Naive thymus-derived CD4-positive, alpha-beta T cell (primary cell): ENCODE results near the gene TOP1. TPM values are rescaled to one million over a fixed set of nuclear protein-coding genes. Genes with fewer than 3 reads are reported as not detected.

Source experiments
- ATAC-seq: fragments of 150-1000 bp; cut with Tn5 transposase; 2 replicates; pipeline ENCODE4 v1.10.0; 2021; ENCODE audit warnings: mild to moderate bottlenecking, moderate library complexity
- CTCF ChIA-PET: fragments of 350-600 bp; sonication (Branson Sonifier 250); formaldehyde crosslinking; loops from one replicate; lab custom pipeline; 2021; ENCODE audit warnings: antibody characterized with exemption; lab: Charles Lee
- POLR2A ChIA-PET: fragments of 350-600 bp; sonication (Branson Sonifier 250); formaldehyde crosslinking; loops from one replicate; lab custom pipeline; 2021; ENCODE audit warnings: antibody characterized with exemption, inconsistent platforms; lab: Charles Lee
- DNase-seq, 9 donors: peaks; one replicate each; pipeline versions ENCODE4 v3.0.0 to v3.0.0-alpha.2; 2020 to 2022; ENCODE audit warnings: mixed read lengths in 1 of 9
- H3K27ac ChIP-seq: one replicate; pipeline ENCODE4 v1.7.0; 2013; ENCODE audit warnings: mild to moderate bottlenecking, low read depth, low read length, moderate library complexity
- H3K27me3 ChIP-seq, 2 donors: one replicate each; pipeline ENCODE4 v1.7.0; 2013; ENCODE audit warnings: low read length in 2 of 2, mild to moderate bottlenecking in 2 of 2, moderate library complexity in 2 of 2; ENCODE audit not compliant: control insufficient read depth in 2 of 2, insufficient read depth in 2 of 2
- H3K36me3 ChIP-seq, 3 experiments: 1 replicate in 2 of 3; 2 replicates in 1 of 3; pipeline ENCODE4 v1.7.0; 2013; ENCODE audit warnings: low read length in 3 of 3, mild to moderate bottlenecking in 3 of 3, moderate library complexity in 1 of 3; ENCODE audit not compliant: insufficient read depth in 3 of 3, control insufficient read depth in 2 of 3
- H3K4me1 ChIP-seq, 2 donors: one replicate each; pipeline ENCODE4 v1.7.0; 2013; ENCODE audit warnings: low read length in 2 of 2, mild to moderate bottlenecking in 2 of 2, moderate library complexity in 1 of 2; ENCODE audit not compliant: control insufficient read depth in 2 of 2, insufficient read depth in 2 of 2
- H3K4me3 ChIP-seq: 2 replicates; pipeline ENCODE4 v1.7.0; 2013; ENCODE audit warnings: mild to moderate bottlenecking, low read length
- H3K9me3 ChIP-seq, 3 experiments: 1 replicate in 2 of 3; 2 replicates in 1 of 3; pipeline ENCODE4 v1.7.0; 2013; ENCODE audit warnings: low read length in 3 of 3; ENCODE audit not compliant: control insufficient read depth in 2 of 3
- H3K27ac Mint-ChIP-seq, 9 donors: one replicate each; pipeline ENCODE4 v1.8.0; 2020 to 2022; ENCODE audit warnings: mixed read lengths in 9 of 9, mild to moderate bottlenecking in 8 of 9, moderate library complexity in 5 of 9, inconsistent platforms in 2 of 9
- H3K27me3 Mint-ChIP-seq, 5 donors: one replicate each; pipeline ENCODE4 v1.8.0; 2021 to 2022; ENCODE audit warnings: mixed read lengths in 5 of 5, mild to moderate bottlenecking in 1 of 5
- H3K36me3 Mint-ChIP-seq, 5 donors: one replicate each; pipeline ENCODE4 v1.8.0; 2020 to 2022; ENCODE audit warnings: mixed read lengths in 5 of 5, mild to moderate bottlenecking in 3 of 5, inconsistent platforms in 1 of 5
- H3K4me1 Mint-ChIP-seq, 7 donors: one replicate each; pipeline ENCODE4 v1.8.0; 2020 to 2022; ENCODE audit warnings: mixed read lengths in 7 of 7, mild to moderate bottlenecking in 3 of 7, inconsistent platforms in 1 of 7
- H3K4me3 Mint-ChIP-seq, 10 donors: one replicate each; pipeline ENCODE4 v1.8.0; 2020 to 2022; ENCODE audit warnings: mild to moderate bottlenecking in 10 of 10, mixed read lengths in 10 of 10, moderate library complexity in 6 of 10, inconsistent platforms in 2 of 10
- H3K9me3 Mint-ChIP-seq, 11 donors: one replicate each; pipeline ENCODE4 v1.8.0; 2020 to 2022; ENCODE audit warnings: mixed read lengths in 11 of 11, mild to moderate bottlenecking in 4 of 11, inconsistent platforms in 1 of 11, moderate library complexity in 1 of 11
- intact Hi-C, 2 donors: fragments of 100-400 bp; cut with micrococcal nuclease; formaldehyde crosslinking; loops; one replicate each; pipeline ENCODE4 v1.15.1; 2023
- microRNA-seq: library from miRNA; unstranded; fragments of <30 nt; microRNA quantifications from one replicate; pipeline ENCODE4 v1.2.0, GENCODE V29; 2022; ENCODE audit warnings: borderline microRNAs expressed
- polyA plus RNA-seq, 2 donors: library from polyadenylated mRNA; unstranded; fragments of 300-500 nt; fragmentation: Illumina TruSeq; gene quantifications; one replicate each; pipeline ENCODE4 v1.2.3, GENCODE V29; 2021
- total RNA-seq, 6 experiments: library from RNA in 5 of 6; stranded (reverse) in 5 of 6; gene quantifications; 1 replicate in 5 of 6; 2 replicates in 1 of 6; pipeline ENCODE4 v1.2.3 and lab custom pipeline; 2021 to 2026

The TOP1 gene
- total and polyA plus RNA-seq, 7 experiments from 2014 or later = 10.2 to 82.8 (median 33.3) TPM

DNA sequence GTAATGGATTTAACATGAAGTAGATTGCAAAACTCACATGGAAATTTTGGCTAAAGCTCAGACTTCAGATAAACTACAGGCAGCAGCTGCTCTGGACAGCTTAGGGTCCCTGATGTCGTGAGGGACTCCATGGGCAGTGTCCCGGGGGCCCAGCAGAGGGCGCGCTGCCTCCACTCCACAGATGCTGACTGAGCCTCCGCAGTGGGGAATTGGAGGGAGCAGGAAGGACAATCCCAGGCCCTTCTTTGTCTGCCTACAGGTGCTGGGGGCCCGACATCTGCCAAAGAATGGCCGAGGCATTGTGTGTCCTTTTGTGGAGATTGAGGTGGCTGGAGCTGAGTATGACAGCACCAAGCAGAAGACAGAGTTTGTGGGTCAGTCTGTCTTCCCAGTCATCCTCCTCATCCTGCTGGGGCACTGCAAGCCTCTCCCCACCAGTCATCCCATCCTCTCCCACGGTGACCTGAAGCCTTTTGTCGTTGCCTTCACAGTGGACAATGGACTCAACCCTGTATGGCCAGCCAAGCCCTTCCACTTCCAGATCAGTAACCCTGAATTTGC is 144.6 kb downstream of the TOP1 start:
- Histone ChIP-seq H3K27ac (no peak overlapping the region), H3K4me3 (no peak overlapping the region), H3K9me3 (no peaks in the 10 kb centered on the region), H3K4me1 (no peaks in the 10 kb centered on the region), H3K36me3 (peaks cover 41 to 91% (median 46%) of the 10 kb centered on the region in 3 experiments), H3K27me3 (no peaks in the 10 kb centered on the region)
- H3K27me3 Mint-ChIP-seq = no peaks in the 10 kb centered on the region
- no peak overlapping the region for H3K4me3 Mint-ChIP-seq
- ChIA-PET POLR2A (interaction anchor here (0.6 to 30.3 kb wide), 6 partner anchors 16 to 224 kb away, joined by 3 to 604 read pairs (median 4); partner anchors contain the start of genes LPIN3 and PLCG1), CTCF (interaction anchor here (0.6 to 2.3 kb wide), 20 partner anchors 10 to 166 kb away, joined by 3 to 35 read pairs (median 6); no protein-coding TSS in a partner anchor)
- ATAC-seq (peak; percentile 88), DNase-seq (peak; percentile 34 to 72 (median 56))
- intact Hi-C loops = loop anchor here (1.0 to 2.0 kb wide), 4 partner anchors 16 to 167 kb away; partner anchors contain the start of gene LPIN3 (in 2 of the 2)
- H3K4me1 Mint-ChIP-seq = peaks cover 8 to 36% (median 21%) of the 10 kb centered on the region in 7 donors
- peaks cover 8 to 53% (median 30%) of the 10 kb centered on the region in 5 donors for H3K36me3 Mint-ChIP-seq
- H3K27ac Mint-ChIP-seq = peak overlapping the region in 7 of 9 donors; percentile 49 to 88 (median 79)
- no peaks in the 10 kb centered on the region for H3K9me3 Mint-ChIP-seq

DNA sequence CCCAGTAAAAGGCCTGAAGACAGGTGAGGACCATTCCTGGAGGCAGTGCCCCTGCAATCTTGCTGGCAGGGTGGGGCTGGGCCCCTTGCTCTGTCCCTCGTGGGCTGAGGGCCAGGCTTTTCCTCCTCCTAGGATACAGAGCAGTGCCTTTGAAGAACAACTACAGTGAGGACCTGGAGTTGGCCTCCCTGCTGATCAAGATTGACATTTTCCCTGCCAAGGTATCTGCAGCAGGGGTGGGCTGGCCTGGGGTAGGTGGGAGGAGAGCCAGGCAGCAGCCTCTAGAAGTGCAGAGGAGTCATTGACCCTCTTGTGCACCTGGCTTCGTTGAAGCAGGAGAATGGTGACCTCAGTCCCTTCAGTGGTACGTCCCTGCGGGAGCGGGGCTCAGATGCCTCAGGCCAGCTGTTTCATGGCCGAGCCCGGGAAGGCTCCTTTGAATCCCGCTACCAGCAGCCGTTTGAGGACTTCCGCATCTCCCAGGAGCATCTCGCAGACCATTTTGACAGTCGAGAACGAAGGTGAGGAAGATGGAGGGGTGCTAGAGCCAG is 145.2 kb downstream of the TOP1 start:
- no peaks in the 10 kb centered on the region for H3K9me3 ChIP-seq
- peaks cover 36 to 85% (median 40%) of the 10 kb centered on the region in 3 experiments for H3K36me3 ChIP-seq
- ChIA-PET POLR2A (interaction anchor here (1.0 to 30.3 kb wide), 2 partner anchors 34 to 58 kb away, joined by 3 to 604 read pairs; partner anchors contain the start of gene PLCG1), CTCF (interaction anchor here (0.5 to 2.3 kb wide), 10 partner anchors 10 to 163 kb away, joined by 3 to 21 read pairs (median 6); no protein-coding TSS in a partner anchor)
- H3K27me3 Mint-ChIP-seq = no peaks in the 10 kb centered on the region
- H3K9me3 Mint-ChIP-seq = no peaks in the 10 kb centered on the region
- no peaks in the 10 kb centered on the region for H3K4me1 ChIP-seq
- ATAC-seq (no peak), DNase-seq (peak in 2 of 9 donors; percentile 1 to 18)
- peaks cover 8 to 51% (median 30%) of the 10 kb centered on the region in 5 donors for H3K36me3 Mint-ChIP-seq
- no peaks in the 10 kb centered on the region for H3K27me3 ChIP-seq
- peaks cover 8 to 36% (median 23%) of the 10 kb centered on the region in 7 donors for H3K4me1 Mint-ChIP-seq
- H3K4me3 ChIP-seq = no peak overlapping the region
- intact Hi-C loops = loop anchor here (1.0 to 2.0 kb wide), 4 partner anchors 17 to 166 kb away; partner anchors contain the start of gene LPIN3 (in 2 of the 2)
- peak overlapping the region in 5 of 9 donors; percentile 56 to 88 (median 80) for H3K27ac Mint-ChIP-seq
- no peak overlapping the region for H3K27ac ChIP-seq
- H3K4me3 Mint-ChIP-seq = no peak overlapping the region

Small RNA genes lying within 50 kb of the gene (microRNA-seq; reads per million reads assigned to microRNA genes)
- gene MIR6871 = not detected

Other genes starting within 250 kb of the TOP1 start
- gene PLCG1, start 108.7 kb downstream of the TOP1 start, total RNA-seq = 100 to 1,000 TPM; 343 to 559 (median 418) TPM
- gene PLCG1, start 108.7 kb downstream of the TOP1 start, polyA plus RNA-seq = 100 to 1,000 TPM in 1 of 2 donors, 10 to 100 TPM in 1; 36.9 to 105 TPM